Measurements from ENCODE around the gene SH3D19. TPM values are rescaled to one million over a fixed set of nuclear protein-coding genes. Genes with fewer than 3 reads are reported as not detected.
"Not testable (repeated sequence)": the region's sequence is repeated elsewhere in the genome, so short reads cannot be mapped to it uniquely, and the experiment has no call there.

Gene SH3D19
- total and polyA plus RNA-seq, 3 donors from 2014 or later: 40.6 to 58.6 (median 49.9) TPM

DNA sequence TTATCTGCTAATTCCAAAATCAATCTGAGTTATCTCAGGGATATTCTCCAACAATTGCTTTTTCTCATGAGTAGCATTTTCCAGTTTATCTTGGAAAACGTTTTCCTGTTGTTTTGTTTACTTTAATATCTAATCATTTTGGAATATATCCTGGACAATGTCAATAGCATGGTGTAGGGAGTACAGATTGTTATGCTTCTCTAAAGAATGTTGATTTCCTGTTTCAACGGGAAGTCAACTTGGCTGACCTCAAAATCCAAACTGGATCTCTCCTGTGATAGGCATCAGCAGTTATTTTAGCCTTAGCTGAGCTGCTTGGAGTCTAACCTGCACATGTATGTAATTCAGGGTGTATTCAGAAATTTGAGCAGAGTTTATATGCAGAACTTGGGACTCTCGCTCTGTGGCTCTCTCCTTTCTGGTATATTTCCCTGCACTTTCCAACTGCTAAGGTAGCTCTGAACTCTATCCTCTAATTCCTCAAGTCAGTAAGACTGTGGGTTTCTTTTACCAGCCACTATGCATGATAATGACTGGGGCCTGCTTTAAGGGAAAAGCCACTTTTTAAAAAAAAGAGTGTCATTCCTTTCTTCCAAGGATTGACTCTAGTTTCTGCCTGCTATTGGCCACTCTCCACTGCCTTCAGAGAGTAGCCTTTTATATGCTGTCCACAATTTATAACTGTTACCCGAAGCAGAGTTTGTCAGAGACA lies 40.7 kb downstream of the SH3D19 start:
- no peaks in the 10 kb centered on the region for H3K9me3 ChIP-seq
- 53 to 61% methylated on average over 4 of the region's 4 CpGs for WGBS, 2 donors
- intact Hi-C loops (cut with DNase I; ENCODE audit: low total_unique reads): no loop called here
- no peak overlapping the region for H3K27ac ChIP-seq
- no peaks in the 10 kb centered on the region for H3K36me3 ChIP-seq (ENCODE audit: low read depth, missing control alignments)
- no peaks in the 10 kb centered on the region for H3K27me3 ChIP-seq
- no peaks in the 10 kb centered on the region for H3K4me1 ChIP-seq
- H3K4me3 ChIP-seq: no peak overlapping the region
- TF ChIP-seq, protein P1, sequence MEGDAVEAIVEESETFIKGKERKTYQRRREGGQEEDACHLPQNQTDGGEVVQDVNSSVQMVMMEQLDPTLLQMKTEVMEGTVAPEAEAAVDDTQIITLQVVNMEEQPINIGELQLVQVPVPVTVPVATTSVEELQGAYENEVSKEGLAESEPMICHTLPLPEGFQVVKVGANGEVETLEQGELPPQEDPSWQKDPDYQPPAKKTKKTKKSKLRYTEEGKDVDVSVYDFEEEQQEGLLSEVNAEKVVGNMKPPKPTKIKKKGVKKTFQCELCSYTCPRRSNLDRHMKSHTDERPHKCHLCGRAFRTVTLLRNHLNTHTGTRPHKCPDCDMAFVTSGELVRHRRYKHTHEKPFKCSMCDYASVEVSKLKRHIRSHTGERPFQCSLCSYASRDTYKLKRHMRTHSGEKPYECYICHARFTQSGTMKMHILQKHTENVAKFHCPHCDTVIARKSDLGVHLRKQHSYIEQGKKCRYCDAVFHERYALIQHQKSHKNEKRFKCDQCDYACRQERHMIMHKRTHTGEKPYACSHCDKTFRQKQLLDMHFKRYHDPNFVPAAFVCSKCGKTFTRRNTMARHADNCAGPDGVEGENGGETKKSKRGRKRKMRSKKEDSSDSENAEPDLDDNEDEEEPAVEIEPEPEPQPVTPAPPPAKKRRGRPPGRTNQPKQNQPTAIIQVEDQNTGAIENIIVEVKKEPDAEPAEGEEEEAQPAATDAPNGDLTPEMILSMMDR (IDR thresholded peaks at IDR 0.05): no peak
- no peak for TF ChIP-seq POLR2A (IDR thresholded peaks at IDR 0.05)
- no peak for DNase-seq

DNA sequence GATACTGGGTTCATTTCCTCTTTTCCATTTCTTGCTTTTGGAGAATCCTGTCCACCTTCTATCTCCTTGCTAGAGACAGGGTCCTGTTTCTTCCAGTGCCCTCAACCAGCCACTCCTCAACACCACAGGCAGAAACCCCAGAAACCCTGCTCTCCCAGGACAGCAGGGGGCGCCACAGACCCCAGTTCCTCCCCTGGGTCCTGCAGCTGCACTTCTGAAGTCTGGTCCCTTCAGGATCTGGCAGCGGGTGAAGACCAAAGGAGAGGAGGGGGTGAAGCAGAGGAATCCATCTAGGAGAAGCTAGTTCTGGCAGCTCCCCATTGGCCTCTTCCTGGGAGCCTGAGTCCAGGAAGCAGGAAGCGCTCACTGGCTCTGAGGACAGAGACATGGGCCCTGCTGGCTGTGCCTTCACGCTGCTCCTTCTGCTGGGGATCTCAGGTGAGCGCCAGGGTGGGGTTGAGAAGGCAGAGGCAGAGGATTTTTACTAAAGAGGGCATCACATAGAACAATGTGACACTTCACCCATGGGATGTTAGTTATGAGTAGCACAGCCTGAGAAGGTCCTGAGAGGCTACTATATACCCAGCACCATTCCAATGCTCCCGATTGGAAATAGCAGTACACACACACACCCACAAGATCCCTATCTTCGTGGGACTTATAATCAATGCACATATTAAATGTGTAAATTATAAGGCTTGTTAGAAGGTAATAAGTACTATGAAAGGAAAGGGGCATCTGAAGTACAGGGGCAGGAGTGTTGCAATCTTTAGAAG lies 48.4 kb downstream of the SH3D19 start, which contains the start of gene PRSS48:
PRSS48 (plus strand) TSS at position 375 of the 776 bp plus-strand sequence; CDS start at position 387, 12 bp downstream.
- DNase-seq: peak; percentile 75
- Histone ChIP-seq H3K4me3 (no peak within 1 kb of the TSS), H3K4me1 (peaks cover 5% of the 10 kb centered on the region), H3K27ac (no peak within 1 kb of the TSS), H3K9me3 (no peaks in the 10 kb centered on the region), H3K36me3 (ENCODE audit: low read depth, missing control alignments) (no peaks in the 10 kb centered on the region), H3K27me3 (no peaks in the 10 kb centered on the region)
- intact Hi-C loops (cut with DNase I; ENCODE audit: low total_unique reads): no loop called here
- WGBS, 2 donors: 80 to 83% methylated on average over 7 of the region's 7 CpGs
- TF ChIP-seq, protein P1 (IDR thresholded peaks at IDR 0.05): peak in 1 of 3 experiments; percentile 56
- TF ChIP-seq POLR2A (IDR thresholded peaks at IDR 0.05): no peak

DNA sequence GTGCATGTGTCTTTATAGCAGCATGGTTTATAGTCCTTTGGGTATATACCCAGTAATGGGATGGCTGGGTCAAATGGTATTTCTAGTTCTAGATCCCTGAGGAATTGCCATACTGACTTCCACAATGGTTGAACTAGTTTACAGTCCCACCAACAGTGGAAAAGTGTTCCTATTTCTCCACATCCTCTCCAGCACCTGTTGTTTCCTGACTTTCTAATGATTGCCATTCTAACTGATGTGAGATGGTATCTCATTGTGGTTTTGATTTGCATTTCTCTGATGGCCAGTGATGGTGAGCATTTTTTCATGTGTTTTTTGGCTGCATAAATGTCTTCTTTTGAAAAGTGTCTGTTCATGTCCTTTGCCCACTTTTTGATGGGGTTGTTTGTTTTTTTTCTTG lies 56.5 kb downstream of the SH3D19 start:
- DNase-seq; H3K36me3 ChIP-seq (ENCODE audit: low read depth, missing control alignments); intact Hi-C loops (cut with DNase I; ENCODE audit: low total_unique reads): not testable (repeated sequence)

DNA sequence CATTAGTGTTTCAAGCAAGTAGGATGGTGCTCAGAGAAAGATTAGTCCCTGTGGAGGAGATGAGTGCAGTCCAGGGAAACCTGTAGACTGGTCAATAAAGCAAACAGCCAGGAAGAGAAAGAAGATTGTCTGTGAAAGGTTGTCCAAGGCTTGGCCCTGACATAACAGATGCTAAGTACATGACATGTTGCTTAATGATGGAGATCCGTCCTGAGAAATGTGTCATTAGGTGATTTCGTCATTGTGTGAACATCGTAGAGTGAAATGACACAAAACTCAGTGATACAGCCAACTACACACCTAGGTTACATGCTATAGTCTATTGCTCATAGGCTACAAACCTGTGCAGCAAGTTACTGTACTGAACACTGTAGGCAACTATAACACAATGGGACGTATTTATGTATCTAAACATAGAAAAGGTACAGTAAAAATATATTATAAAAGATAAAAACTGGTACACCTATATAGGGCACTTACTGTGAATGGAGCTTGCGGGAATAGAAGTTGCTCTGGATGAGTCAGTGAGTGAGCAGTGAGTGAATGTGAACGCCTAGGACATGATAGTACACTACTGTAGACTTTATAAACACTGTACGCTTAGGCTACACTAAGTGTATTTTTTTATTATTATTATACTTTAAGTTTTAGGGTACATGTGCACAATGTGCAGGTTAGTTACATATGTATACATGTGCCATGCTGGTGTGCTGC lies 57.4 kb downstream of the SH3D19 start:
- H3K9me3 ChIP-seq: no peaks in the 10 kb centered on the region
- no peak for DNase-seq
- intact Hi-C loops (cut with DNase I; ENCODE audit: low total_unique reads): no loop called here
- H3K4me3 ChIP-seq: no peak overlapping the region
- no peaks in the 10 kb centered on the region for H3K27me3 ChIP-seq
- TF ChIP-seq, protein P1 (IDR thresholded peaks at IDR 0.05): no peak
- TF ChIP-seq POLR2A (IDR thresholded peaks at IDR 0.05): no peak
- no peaks in the 10 kb centered on the region for H3K36me3 ChIP-seq (ENCODE audit: low read depth, missing control alignments)
- no peak overlapping the region for H3K27ac ChIP-seq
- 61 to 82% methylated on average over 7 of the region's 7 CpGs for WGBS, 2 donors
- no peaks in the 10 kb centered on the region for H3K4me1 ChIP-seq

More for the DNA sequence above, 56.5 kb downstream of the SH3D19 start:
- H3K4me3 ChIP-seq, H3K27me3 ChIP-seq, H3K27ac ChIP-seq, H3K4me1 ChIP-seq, H3K9me3 ChIP-seq: not testable (repeated sequence)

DNA sequence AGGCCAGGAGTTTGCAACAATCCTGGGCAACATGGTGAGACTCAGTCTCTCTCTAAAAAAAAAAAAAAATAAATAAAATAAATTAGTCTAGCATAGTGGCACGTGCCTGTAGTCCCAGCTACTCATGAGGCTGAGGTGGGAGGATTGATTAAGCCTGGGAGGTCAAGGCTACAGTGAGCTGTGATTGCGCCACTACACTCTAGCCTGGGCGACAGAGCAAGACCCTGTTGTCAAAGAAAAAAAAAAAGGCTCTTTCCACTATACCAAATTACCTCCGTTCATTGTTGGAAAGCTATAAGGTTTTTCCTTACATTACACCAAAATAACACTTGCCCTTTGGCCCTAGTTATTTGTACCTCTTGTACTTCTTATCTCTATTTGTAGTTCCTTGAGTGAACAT lies 58.3 kb downstream of the SH3D19 start:
- TF ChIP-seq, protein P1 (IDR thresholded peaks at IDR 0.05): no peak
- no peak for TF ChIP-seq POLR2A (IDR thresholded peaks at IDR 0.05)
- Histone ChIP-seq H3K9me3 (no peaks in the 10 kb centered on the region), H3K4me3 (no peak overlapping the region), H3K4me1 (no peaks in the 10 kb centered on the region), H3K27ac (no peak overlapping the region), H3K36me3 (ENCODE audit: low read depth, missing control alignments) (no peaks in the 10 kb centered on the region), H3K27me3 (no peaks in the 10 kb centered on the region)
- intact Hi-C loops (cut with DNase I; ENCODE audit: low total_unique reads): no loop called here
- 51 to 62% methylated on average over 4 of the region's 4 CpGs for WGBS, 2 donors
- DNase-seq: peak; percentile 56

All from testis (tissue), 3 donors.